ENCODE data around the gene TEDC2.

DNA sequence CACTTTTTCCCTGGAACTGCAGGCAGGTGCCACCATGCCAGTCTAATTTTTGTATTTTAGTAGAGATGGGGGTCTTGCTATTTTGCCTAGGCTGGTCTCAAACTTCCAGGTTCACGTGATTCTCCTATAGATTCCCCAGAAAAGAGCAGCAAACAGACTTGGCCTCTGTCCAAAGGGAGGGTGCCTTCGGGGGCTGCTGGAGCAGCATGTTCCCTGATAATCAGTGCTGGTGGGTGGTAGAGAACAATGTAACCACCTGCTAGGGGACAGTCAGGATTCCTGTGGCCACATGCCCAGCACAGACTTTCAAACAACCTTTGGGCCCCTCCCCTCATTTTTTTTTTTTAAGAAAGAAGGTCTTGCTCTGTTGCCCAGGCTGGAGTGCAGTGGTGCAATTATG, 44.8 kb upstream of the TEDC2 start:
- no peak for TF ChIP-seq EP300 (IDR thresholded peaks at IDR 0.05; ENCODE audit: borderline replicate concordance in 1 of 2, low read depth in 2 of 2, low read length in 2 of 2)
- TF ChIP-seq, protein P1, sequence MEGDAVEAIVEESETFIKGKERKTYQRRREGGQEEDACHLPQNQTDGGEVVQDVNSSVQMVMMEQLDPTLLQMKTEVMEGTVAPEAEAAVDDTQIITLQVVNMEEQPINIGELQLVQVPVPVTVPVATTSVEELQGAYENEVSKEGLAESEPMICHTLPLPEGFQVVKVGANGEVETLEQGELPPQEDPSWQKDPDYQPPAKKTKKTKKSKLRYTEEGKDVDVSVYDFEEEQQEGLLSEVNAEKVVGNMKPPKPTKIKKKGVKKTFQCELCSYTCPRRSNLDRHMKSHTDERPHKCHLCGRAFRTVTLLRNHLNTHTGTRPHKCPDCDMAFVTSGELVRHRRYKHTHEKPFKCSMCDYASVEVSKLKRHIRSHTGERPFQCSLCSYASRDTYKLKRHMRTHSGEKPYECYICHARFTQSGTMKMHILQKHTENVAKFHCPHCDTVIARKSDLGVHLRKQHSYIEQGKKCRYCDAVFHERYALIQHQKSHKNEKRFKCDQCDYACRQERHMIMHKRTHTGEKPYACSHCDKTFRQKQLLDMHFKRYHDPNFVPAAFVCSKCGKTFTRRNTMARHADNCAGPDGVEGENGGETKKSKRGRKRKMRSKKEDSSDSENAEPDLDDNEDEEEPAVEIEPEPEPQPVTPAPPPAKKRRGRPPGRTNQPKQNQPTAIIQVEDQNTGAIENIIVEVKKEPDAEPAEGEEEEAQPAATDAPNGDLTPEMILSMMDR (IDR thresholded peaks at IDR 0.05; ENCODE audit: control extremely low read depth in 1 of 3, insufficient read depth in 1 of 3, low read depth in 1 of 3, low read length in 3 of 3): no peak
- no peak for TF ChIP-seq PHF8 (conservative IDR thresholded peaks at IDR 0.05; ENCODE audit: low read depth, low read length)
- no peak for TF ChIP-seq CBX8 (IDR thresholded peaks at IDR 0.05; ENCODE audit: borderline replicate concordance, low read depth, low read length)
- TF ChIP-seq POLR2AphosphoS5 (IDR thresholded peaks at IDR 0.05; ENCODE audit: low read depth, low read length): no peak
- TF ChIP-seq POLR2A (IDR thresholded peaks at IDR 0.05; ENCODE audit: control extremely low read depth in 1 of 2, low read depth in 2 of 2, low read length in 2 of 2): no peak
- TF ChIP-seq ASH2L (IDR thresholded peaks at IDR 0.05; ENCODE audit: low read length): no peak
